HL-60 (cell line): ENCODE data around the gene SNTG2.

Source experiments
- GABPA ChIP-seq: IDR thresholded peaks from 2 replicates; pipeline ENCODE4 v1.6.1; 2012; ENCODE audit warnings: low read depth
- POLR2AphosphoS5 ChIP-seq: IDR thresholded peaks from 2 replicates; pipeline ENCODE4 v1.6.1; 2012; ENCODE audit warnings: low read depth
- REST ChIP-seq: IDR thresholded peaks from 2 replicates; pipeline ENCODE4 v1.6.1; 2012; ENCODE audit warnings: low read depth; ENCODE audit not compliant: insufficient replicate concordance
- SPI1 ChIP-seq: IDR thresholded peaks from 2 replicates; pipeline ENCODE4 v1.6.1; 2012; ENCODE audit warnings: low read depth, mild to moderate bottlenecking, borderline replicate concordance
- TF ChIP-seq, protein P1 (sequence below): IDR thresholded peaks from one replicate; pipeline ENCODE4 v1.5.1; 2011; ENCODE audit warnings: low read length, control low read depth, inconsistent platforms; ENCODE audit not compliant: insufficient read depth

GRCh38 chr2:1235806-1236205, 285.2 kb downstream of the SNTG2 start:
- TF ChIP-seq POLR2AphosphoS5, result no peak
- TF ChIP-seq, protein P1, sequence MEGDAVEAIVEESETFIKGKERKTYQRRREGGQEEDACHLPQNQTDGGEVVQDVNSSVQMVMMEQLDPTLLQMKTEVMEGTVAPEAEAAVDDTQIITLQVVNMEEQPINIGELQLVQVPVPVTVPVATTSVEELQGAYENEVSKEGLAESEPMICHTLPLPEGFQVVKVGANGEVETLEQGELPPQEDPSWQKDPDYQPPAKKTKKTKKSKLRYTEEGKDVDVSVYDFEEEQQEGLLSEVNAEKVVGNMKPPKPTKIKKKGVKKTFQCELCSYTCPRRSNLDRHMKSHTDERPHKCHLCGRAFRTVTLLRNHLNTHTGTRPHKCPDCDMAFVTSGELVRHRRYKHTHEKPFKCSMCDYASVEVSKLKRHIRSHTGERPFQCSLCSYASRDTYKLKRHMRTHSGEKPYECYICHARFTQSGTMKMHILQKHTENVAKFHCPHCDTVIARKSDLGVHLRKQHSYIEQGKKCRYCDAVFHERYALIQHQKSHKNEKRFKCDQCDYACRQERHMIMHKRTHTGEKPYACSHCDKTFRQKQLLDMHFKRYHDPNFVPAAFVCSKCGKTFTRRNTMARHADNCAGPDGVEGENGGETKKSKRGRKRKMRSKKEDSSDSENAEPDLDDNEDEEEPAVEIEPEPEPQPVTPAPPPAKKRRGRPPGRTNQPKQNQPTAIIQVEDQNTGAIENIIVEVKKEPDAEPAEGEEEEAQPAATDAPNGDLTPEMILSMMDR, result no peak
- no peak for TF ChIP-seq GABPA
- TF ChIP-seq REST, result no peak
- no peak for TF ChIP-seq SPI1
